HG03565 (cell line): ENCODE results near the gene METTL16.

ENCODE experiments used
- ATAC-seq: cut with Tn5 transposase; IDR thresholded peaks from one replicate; pipeline ENCODE4 v1.9.1; 2021; ENCODE audit warnings: mild to moderate bottlenecking, moderate library complexity; ENCODE audit not compliant: unreplicated experiment

The METTL16 gene

GRCh38 chr17:2385240-2386210 is 126.2 kb downstream of the METTL16 start:
- ATAC-seq: no peak

- no peak for ATAC-seq
Observed at GRCh38 chr17:2384439-2385127, 127.1 kb downstream of the METTL16 start.

- ATAC-seq: no peak
Observed at GRCh38 chr17:2383628-2384167, 128.0 kb downstream of the METTL16 start.

- ATAC-seq: no peak
Observed at GRCh38 chr17:2380950-2381649, 130.6 kb downstream of the METTL16 start.

- ATAC-seq: no peak
Observed at GRCh38 chr17:2380226-2380922, 131.3 kb downstream of the METTL16 start.

GRCh38 chr17:2379489-2380225 is 132.0 kb downstream of the METTL16 start:
- no peak for ATAC-seq

- ATAC-seq: no peak
Observed at GRCh38 chr17:2378905-2379304, 132.8 kb downstream of the METTL16 start.

- no peak for ATAC-seq
Observed at GRCh38 chr17:2377659-2378058, 134.0 kb downstream of the METTL16 start.

- ATAC-seq: no peak
Observed at GRCh38 chr17:2376107-2376506, 135.6 kb downstream of the METTL16 start.

- no peak for ATAC-seq
Observed at GRCh38 chr17:2375406-2375805, 136.3 kb downstream of the METTL16 start.

- ATAC-seq: no peak
Observed at GRCh38 chr17:2374549-2375285, 137.0 kb downstream of the METTL16 start.

GRCh38 chr17:2373179-2373578 is 138.5 kb downstream of the METTL16 start:
- no peak for ATAC-seq

- no peak for ATAC-seq
Observed at GRCh38 chr17:2372681-2373080, 139.0 kb downstream of the METTL16 start.

- no peak for ATAC-seq
Observed at GRCh38 chr17:2372180-2372579, 139.5 kb downstream of the METTL16 start.

GRCh38 chr17:2371183-2372130 is 140.2 kb downstream of the METTL16 start:
- ATAC-seq: no peak

- ATAC-seq: no peak
Observed at GRCh38 chr17:2370211-2370589, 141.5 kb downstream of the METTL16 start.

- no peak for ATAC-seq
Observed at GRCh38 chr17:2369551-2370210, 142.0 kb downstream of the METTL16 start.

GRCh38 chr17:2369039-2369438 is 142.6 kb downstream of the METTL16 start:
- no peak for ATAC-seq
